CD14-positive monocyte (primary cell): ENCODE results near the gene FHL3. TPM values are rescaled to one million over a fixed set of nuclear protein-coding genes. Genes with fewer than 3 reads are reported as not detected.
A peak's percentile ranks its signal among the peaks of the same experiment; 100 is the strongest.

Experiments
- DNase-seq, 3 donors: peaks; one replicate each; pipeline ENCODE4 v3.0.0-alpha.2; 2011 to 2022
- H2AFZ ChIP-seq: 2 replicates; pipeline ENCODE4 v1.6.0; 2012; ENCODE audit warnings: mild to moderate bottlenecking, low read depth, low read length, inconsistent platforms; ENCODE audit not compliant: insufficient read depth, poor library complexity, severe bottlenecking
- H3K27ac ChIP-seq, 2 donors: 1 replicate in 1 of 2; 2 replicates in 1 of 2; pipeline ENCODE4 v1.5.1; 2012 to 2013; ENCODE audit warnings: low read length in 2 of 2, control low read depth in 1 of 2, inconsistent platforms in 1 of 2, low read depth in 1 of 2, mild to moderate bottlenecking in 1 of 2
- H3K27me3 ChIP-seq, 2 donors: one replicate each; pipeline versions ENCODE4 v1.6.0 to v1.6.1; 2011 to 2013; ENCODE audit warnings: low read length in 2 of 2; ENCODE audit not compliant: control insufficient read depth in 2 of 2, insufficient read depth in 2 of 2
- H3K36me3 ChIP-seq, 2 donors: replicated peaks in 1 of 2; 1 replicate in 1 of 2; 2 replicates in 1 of 2; pipeline versions ENCODE4 v1.5.1 to v1.6.1; 2012 to 2013; ENCODE audit warnings: low read length in 2 of 2, control low read depth in 1 of 2, inconsistent platforms in 1 of 2, mild to moderate bottlenecking in 1 of 2; ENCODE audit not compliant: insufficient read depth in 2 of 2, control insufficient read depth in 1 of 2
- H3K4me1 ChIP-seq, 2 donors: 1 replicate in 1 of 2; 2 replicates in 1 of 2; pipeline versions ENCODE4 v1.5.1 to v1.6.1; 2012 to 2013; ENCODE audit warnings: low read length in 2 of 2, control low read depth in 1 of 2, inconsistent platforms in 1 of 2, mild to moderate bottlenecking in 1 of 2, moderate library complexity in 1 of 2; ENCODE audit not compliant: insufficient read depth in 2 of 2, control insufficient read depth in 1 of 2
- H3K4me2 ChIP-seq: replicated peaks from 2 replicates; pipeline ENCODE3; 2012; ENCODE audit warnings: low read length, moderate library complexity, mild to moderate bottlenecking; ENCODE audit not compliant: poor library complexity, severe bottlenecking; ENCODE audit errors: extremely low read depth
- H3K4me3 ChIP-seq, 3 experiments: fragments of 200-600 bp in 1 of 3; sonication (generic) in 1 of 3; replicated peaks in 1 of 3; 1 replicate in 2 of 3; 2 replicates in 1 of 3; pipeline ENCODE4 v1.5.1; 2011 to 2013; ENCODE audit warnings: low read length in 3 of 3, mild to moderate bottlenecking in 3 of 3, control low read depth in 2 of 3, low read depth in 2 of 3, inconsistent platforms in 1 of 3, moderate library complexity in 1 of 3
- H3K79me2 ChIP-seq: 2 replicates; pipeline ENCODE4 v1.6.0; 2012; ENCODE audit warnings: mild to moderate bottlenecking, control low read depth, inconsistent platforms, low read length, moderate library complexity; ENCODE audit not compliant: insufficient read depth
- H3K9ac ChIP-seq: 2 replicates; pipeline ENCODE4 v1.6.0; 2017; ENCODE audit warnings: low read length, mild to moderate bottlenecking; ENCODE audit not compliant: insufficient read depth, poor library complexity, severe bottlenecking
- H3K9me3 ChIP-seq, 2 donors: replicated peaks in 1 of 2; 1 replicate in 1 of 2; 2 replicates in 1 of 2; pipeline versions ENCODE4 v1.5.1 to v1.6.1; 2012 to 2013; ENCODE audit warnings: low read length in 2 of 2, control low read depth in 1 of 2; ENCODE audit not compliant: control insufficient read depth in 1 of 2, insufficient read depth in 1 of 2
- H4K20me1 ChIP-seq: 2 replicates; pipeline ENCODE4 v1.6.0; 2012; ENCODE audit warnings: mild to moderate bottlenecking, low read length, control low read depth, moderate library complexity; ENCODE audit not compliant: insufficient read depth
- H3K27ac Mint-ChIP-seq, 7 donors: one replicate each; pipeline ENCODE4 v1.8.0; 2020; ENCODE audit warnings: mild to moderate bottlenecking in 7 of 7, mixed read lengths in 7 of 7, moderate library complexity in 6 of 7, inconsistent platforms in 2 of 7
- H3K27me3 Mint-ChIP-seq, 3 donors: one replicate each; pipeline ENCODE4 v1.8.0; 2021 to 2022; ENCODE audit warnings: low read depth in 3 of 3, mild to moderate bottlenecking in 3 of 3, mixed read lengths in 3 of 3, moderate library complexity in 3 of 3, inconsistent platforms in 1 of 3
- H3K36me3 Mint-ChIP-seq, 2 donors: one replicate each; pipeline ENCODE4 v1.8.0; 2020; ENCODE audit warnings: mixed read lengths in 2 of 2, inconsistent platforms in 1 of 2, mild to moderate bottlenecking in 1 of 2
- H3K4me1 Mint-ChIP-seq: one replicate; pipeline ENCODE4 v1.8.0; 2020; ENCODE audit warnings: mild to moderate bottlenecking, mixed read lengths
- H3K4me3 Mint-ChIP-seq, 2 donors: one replicate each; pipeline ENCODE4 v1.8.0; 2020; ENCODE audit warnings: mild to moderate bottlenecking in 2 of 2, mixed read lengths in 2 of 2, moderate library complexity in 1 of 2
- H3K9me3 Mint-ChIP-seq, 7 donors: one replicate each; pipeline ENCODE4 v1.8.0; 2020 to 2022; ENCODE audit warnings: mixed read lengths in 7 of 7, mild to moderate bottlenecking in 6 of 7, moderate library complexity in 6 of 7, inconsistent platforms in 2 of 7
- CTCF ChIP-seq: fragments of 200-600 bp; IDR thresholded peaks from one replicate; pipeline ENCODE4 v1.8.0; 2022; ENCODE audit warnings: antibody characterized with exemption, mild to moderate bottlenecking
- WGBS: methylation state at CpG from one replicate; pipeline ENCODE4 v1.1.5; 2013; ENCODE audit warnings: missing lambda C conversion rate; ENCODE audit not compliant: insufficient coverage; 5-methylcytosine and 5-hydroxymethylcytosine counted together
- intact Hi-C, 2 donors: fragments of 100-400 bp; cut with micrococcal nuclease; formaldehyde crosslinking; loops; one replicate each; pipeline versions ENCODE4 v1.15.0 to v1.15.1; 2023
- polyA plus RNA-seq, 3 donors: library from polyadenylated mRNA; depleted of rRNA in 1 of 3; unstranded in 2 of 3; stranded (reverse) in 1 of 3; fragments of 300-500 nt in 2 of 3; fragments of >200 nt in 1 of 3; fragmentation: Illumina TruSeq in 2 of 3; gene quantifications; 1 replicate in 2 of 3; 2 replicates in 1 of 3; pipeline ENCODE4 v1.2.3, GENCODE V29; 2012 to 2021

FHL3 gene
- polyA plus RNA-seq, 3 donors = 24.7 to 32.3 (median 26.1) TPM

GRCh38 chr1:38046884-38047602 is 41.7 kb upstream of the FHL3 start:
- Mint-ChIP-seq H3K27me3 (peaks cover 60 to 80% (median 62%) of the 10 kb centered on the region in 3 donors), H3K4me3 (peak overlapping the region; percentile 72 to 89), H3K4me1 (peaks cover 12% of the 10 kb centered on the region), H3K9me3 (peaks cover 0 to 21% (median 3%) of the 10 kb centered on the region in 7 donors), H3K27ac (no peak overlapping the region), H3K36me3 (peaks cover 0 to 3% of the 10 kb centered on the region in 2 donors)
- H3K27ac ChIP-seq = no peak overlapping the region
- no peaks in the 10 kb centered on the region for H4K20me1 ChIP-seq
- no peak for TF ChIP-seq CTCF
- peak overlapping the region; percentile 83 for H3K4me2 ChIP-seq
- intact Hi-C loops = loop anchor here in 1 of 2 donors (10.0 kb wide), 1 partner anchor 788 kb away; no protein-coding TSS in a partner anchor
- H3K27me3 ChIP-seq = peaks cover 43 to 71% of the 10 kb centered on the region in 2 donors
- WGBS = under 1% methylated on average over 91 of the region's 99 CpGs
- H3K79me2 ChIP-seq = no peaks in the 10 kb centered on the region
- H3K36me3 ChIP-seq = no peaks in the 10 kb centered on the region
- peak overlapping the region; percentile 59 for H2AFZ ChIP-seq
- DNase-seq = no peak
- H3K4me3 ChIP-seq = peak overlapping the region in 2 of 3 experiments; percentile 42 to 70
- H3K4me1 ChIP-seq = peaks cover 9 to 22% of the 10 kb centered on the region in 2 donors
- no peak overlapping the region for H3K9ac ChIP-seq
- H3K9me3 ChIP-seq = no peaks in the 10 kb centered on the region

GRCh38 chr1:38046333-38046883 is 41.1 kb upstream of the FHL3 start, which contains the start of gene POU3F1:
Gene POU3F1 (minus strand): TSS chr1:38046793. CDS start chr1:38046743, 50 bp downstream.
- no peak within 1 kb of the TSS for H3K9ac ChIP-seq
- H3K27me3 Mint-ChIP-seq = peaks cover 64 to 82% (median 65%) of the 10 kb centered on the region in 3 donors
- peaks cover 12% of the 10 kb centered on the region for H3K4me1 Mint-ChIP-seq
- H3K9me3 ChIP-seq = no peaks in the 10 kb centered on the region
- peak within 1 kb of the TSS; percentile 59 for H2AFZ ChIP-seq
- intact Hi-C loops = loop anchor here in 1 of 2 donors (10.0 kb wide), 1 partner anchor 788 kb away; no protein-coding TSS in a partner anchor
- H3K27ac ChIP-seq = no peak within 1 kb of the TSS
- DNase-seq = peak in 2 of 3 donors; percentile 26 to 27
- H3K4me2 ChIP-seq = peak within 1 kb of the TSS; percentile 83
- H3K27ac Mint-ChIP-seq = no peak within 1 kb of the TSS
- H3K27me3 ChIP-seq = peaks cover 43 to 76% of the 10 kb centered on the region in 2 donors
- H3K79me2 ChIP-seq = no peaks in the 10 kb centered on the region
- H3K4me3 ChIP-seq = peak within 1 kb of the TSS in 2 of 3 experiments; percentile 42 to 70
- no peaks in the 10 kb centered on the region for H3K36me3 ChIP-seq
- peak within 1 kb of the TSS; percentile 72 to 89 for H3K4me3 Mint-ChIP-seq
- under 1% methylated on average over 89 of the region's 92 CpGs for WGBS
- no peaks in the 10 kb centered on the region for H4K20me1 ChIP-seq
- peaks cover 0 to 21% (median 4%) of the 10 kb centered on the region in 7 donors for H3K9me3 Mint-ChIP-seq
- H3K4me1 ChIP-seq = peaks cover 9 to 22% of the 10 kb centered on the region in 2 donors
- peaks cover 0 to 3% of the 10 kb centered on the region in 2 donors for H3K36me3 Mint-ChIP-seq
- TF ChIP-seq CTCF = no peak
